ENCODE results near the gene NUP98.
"Not testable (repeated sequence)": the region's sequence is repeated elsewhere in the genome, so short reads cannot be mapped to it uniquely, and the experiment has no call there.

NUP98 gene

GRCh38 chr11:3643102-3643546 lies 154.2 kb downstream of the NUP98 start:
- not testable (repeated sequence) for H3K36me3 ChIP-seq (ENCODE audit: control insufficient read depth, low read depth, low read length); H3K9me3 ChIP-seq (ENCODE audit: control insufficient read depth, low read depth, low read length); H3K27ac ChIP-seq (ENCODE audit: low read length); H3K4me1 ChIP-seq (ENCODE audit: control insufficient read depth, low read depth, low read length)
- peak overlapping the region; percentile 41 for H3K9ac ChIP-seq (ENCODE audit: low read length)
- peaks cover 11% of the 10 kb centered on the region for H3K27me3 ChIP-seq (ENCODE audit: control insufficient read depth, insufficient read depth, low read length)
- peak overlapping the region; percentile 48 for H3K4me3 ChIP-seq (ENCODE audit: low read length)

- Histone ChIP-seq H3K4me3 (ENCODE audit: low read length) (peak overlapping the region; percentile 48), H3K9me3 (ENCODE audit: control insufficient read depth, low read depth, low read length) (no peaks in the 10 kb centered on the region), H3K9ac (ENCODE audit: low read length) (peak overlapping the region; percentile 41), H3K4me1 (ENCODE audit: control insufficient read depth, low read depth, low read length) (peaks cover 4% of the 10 kb centered on the region), H3K36me3 (ENCODE audit: control insufficient read depth, low read depth, low read length) (no peaks in the 10 kb centered on the region), H3K27me3 (ENCODE audit: control insufficient read depth, insufficient read depth, low read length) (peaks cover 6% of the 10 kb centered on the region), H3K27ac (ENCODE audit: low read length) (peak overlapping the region; percentile 74)
These were observed 155.0 kb downstream of the NUP98 start for GRCh38 chr11:3642071-3642951.

GRCh38 chr11:3641701-3642070 lies 155.7 kb downstream of the NUP98 start, which contains the start of gene ART5:
TSS of gene ART5 (minus strand) at chr11:3641992. CDS start at chr11:3641862, 130 bp downstream.
- Histone ChIP-seq H3K27me3 (ENCODE audit: control insufficient read depth, insufficient read depth, low read length) (peaks cover 6% of the 10 kb centered on the region), H3K9me3 (ENCODE audit: control insufficient read depth, low read depth, low read length) (no peaks in the 10 kb centered on the region), H3K4me1 (ENCODE audit: control insufficient read depth, low read depth, low read length) (peaks cover 4% of the 10 kb centered on the region), H3K27ac (ENCODE audit: low read length) (peak within 1 kb of the TSS; percentile 74), H3K4me3 (ENCODE audit: low read length) (peak within 1 kb of the TSS; percentile 48), H3K9ac (ENCODE audit: low read length) (peak within 1 kb of the TSS; percentile 41), H3K36me3 (ENCODE audit: control insufficient read depth, low read depth, low read length) (no peaks in the 10 kb centered on the region)

- Histone ChIP-seq H3K4me1 (ENCODE audit: control insufficient read depth, low read depth, low read length) (peaks cover 4% of the 10 kb centered on the region), H3K27me3 (ENCODE audit: control insufficient read depth, insufficient read depth, low read length) (peaks cover 6% of the 10 kb centered on the region), H3K9ac (ENCODE audit: low read length) (no peak overlapping the region), H3K27ac (ENCODE audit: low read length) (no peak overlapping the region), H3K36me3 (ENCODE audit: control insufficient read depth, low read depth, low read length) (no peaks in the 10 kb centered on the region), H3K4me3 (ENCODE audit: low read length) (peak overlapping the region; percentile 48), H3K9me3 (ENCODE audit: control insufficient read depth, low read depth, low read length) (no peaks in the 10 kb centered on the region)
These were observed 156.2 kb downstream of the NUP98 start for GRCh38 chr11:3641191-3641590.

- H3K27ac ChIP-seq (ENCODE audit: low read length): no peak overlapping the region
- H3K4me3 ChIP-seq (ENCODE audit: low read length): no peak overlapping the region
- H3K4me1 ChIP-seq (ENCODE audit: control insufficient read depth, low read depth, low read length): peaks cover 4% of the 10 kb centered on the region
- H3K27me3 ChIP-seq (ENCODE audit: control insufficient read depth, insufficient read depth, low read length): peaks cover 6% of the 10 kb centered on the region
- no peaks in the 10 kb centered on the region for H3K36me3 ChIP-seq (ENCODE audit: control insufficient read depth, low read depth, low read length)
- H3K9me3 ChIP-seq (ENCODE audit: control insufficient read depth, low read depth, low read length): no peaks in the 10 kb centered on the region
- H3K9ac ChIP-seq (ENCODE audit: low read length): no peak overlapping the region
These were observed 157.5 kb downstream of the NUP98 start for GRCh38 chr11:3639841-3640240.

- Histone ChIP-seq H3K9ac (ENCODE audit: low read length) (no peak overlapping the region), H3K4me3 (ENCODE audit: low read length) (no peak overlapping the region), H3K27me3 (ENCODE audit: control insufficient read depth, insufficient read depth, low read length) (peaks cover 6% of the 10 kb centered on the region), H3K4me1 (ENCODE audit: control insufficient read depth, low read depth, low read length) (peaks cover 4% of the 10 kb centered on the region), H3K27ac (ENCODE audit: low read length) (no peak overlapping the region), H3K36me3 (ENCODE audit: control insufficient read depth, low read depth, low read length) (no peaks in the 10 kb centered on the region), H3K9me3 (ENCODE audit: control insufficient read depth, low read depth, low read length) (no peaks in the 10 kb centered on the region)
These were observed 158.8 kb downstream of the NUP98 start for GRCh38 chr11:3638513-3638912.

GRCh38 chr11:3637201-3637600 lies 160.2 kb downstream of the NUP98 start:
- no peak overlapping the region for H3K4me3 ChIP-seq (ENCODE audit: low read length)
- no peak overlapping the region for H3K27ac ChIP-seq (ENCODE audit: low read length)
- no peak overlapping the region for H3K9ac ChIP-seq (ENCODE audit: low read length)
- H3K27me3 ChIP-seq (ENCODE audit: control insufficient read depth, insufficient read depth, low read length): peaks cover 6% of the 10 kb centered on the region
- no peaks in the 10 kb centered on the region for H3K36me3 ChIP-seq (ENCODE audit: control insufficient read depth, low read depth, low read length)
- no peaks in the 10 kb centered on the region for H3K4me1 ChIP-seq (ENCODE audit: control insufficient read depth, low read depth, low read length)
- H3K9me3 ChIP-seq (ENCODE audit: control insufficient read depth, low read depth, low read length): no peaks in the 10 kb centered on the region

- Histone ChIP-seq H3K9ac (ENCODE audit: low read length) (no peak overlapping the region), H3K9me3 (ENCODE audit: control insufficient read depth, low read depth, low read length) (no peaks in the 10 kb centered on the region), H3K27ac (ENCODE audit: low read length) (no peak overlapping the region), H3K4me1 (ENCODE audit: control insufficient read depth, low read depth, low read length) (no peaks in the 10 kb centered on the region), H3K36me3 (ENCODE audit: control insufficient read depth, low read depth, low read length) (no peaks in the 10 kb centered on the region), H3K27me3 (ENCODE audit: control insufficient read depth, insufficient read depth, low read length) (no peaks in the 10 kb centered on the region), H3K4me3 (ENCODE audit: low read length) (no peak overlapping the region)
These were observed 161.5 kb downstream of the NUP98 start for GRCh38 chr11:3635641-3636375.

- Histone ChIP-seq H3K27ac (ENCODE audit: low read length) (no peak overlapping the region), H3K4me1 (ENCODE audit: control insufficient read depth, low read depth, low read length) (no peaks in the 10 kb centered on the region), H3K27me3 (ENCODE audit: control insufficient read depth, insufficient read depth, low read length) (no peaks in the 10 kb centered on the region), H3K36me3 (ENCODE audit: control insufficient read depth, low read depth, low read length) (no peaks in the 10 kb centered on the region), H3K4me3 (ENCODE audit: low read length) (no peak overlapping the region), H3K9me3 (ENCODE audit: control insufficient read depth, low read depth, low read length) (no peaks in the 10 kb centered on the region), H3K9ac (ENCODE audit: low read length) (no peak overlapping the region)
These were observed 165.2 kb downstream of the NUP98 start for GRCh38 chr11:3632070-3632660.

GRCh38 chr11:3631331-3631730 lies 166.0 kb downstream of the NUP98 start:
- no peak overlapping the region for H3K27ac ChIP-seq (ENCODE audit: low read length)
- H3K9me3 ChIP-seq (ENCODE audit: control insufficient read depth, low read depth, low read length): no peaks in the 10 kb centered on the region
- no peaks in the 10 kb centered on the region for H3K36me3 ChIP-seq (ENCODE audit: control insufficient read depth, low read depth, low read length)
- H3K27me3 ChIP-seq (ENCODE audit: control insufficient read depth, insufficient read depth, low read length): no peaks in the 10 kb centered on the region
- no peak overlapping the region for H3K9ac ChIP-seq (ENCODE audit: low read length)
- H3K4me3 ChIP-seq (ENCODE audit: low read length): no peak overlapping the region
- no peaks in the 10 kb centered on the region for H3K4me1 ChIP-seq (ENCODE audit: control insufficient read depth, low read depth, low read length)

- Histone ChIP-seq H3K36me3 (ENCODE audit: control insufficient read depth, low read depth, low read length) (no peaks in the 10 kb centered on the region), H3K4me3 (ENCODE audit: low read length) (no peak overlapping the region), H3K4me1 (ENCODE audit: control insufficient read depth, low read depth, low read length) (no peaks in the 10 kb centered on the region), H3K9me3 (ENCODE audit: control insufficient read depth, low read depth, low read length) (no peaks in the 10 kb centered on the region), H3K27ac (ENCODE audit: low read length) (no peak overlapping the region), H3K9ac (ENCODE audit: low read length) (no peak overlapping the region), H3K27me3 (ENCODE audit: control insufficient read depth, insufficient read depth, low read length) (no peaks in the 10 kb centered on the region)
These were observed 170.1 kb downstream of the NUP98 start for GRCh38 chr11:3627291-3627690.

Measured in iPS-18a (cell line).